ENCODE measurements around the gene PROM2. TPM values are rescaled to one million over a fixed set of nuclear protein-coding genes. Genes with fewer than 3 reads are reported as not detected.
A peak's percentile ranks its signal among the peaks of the same experiment; 100 is the strongest.

PROM2 gene
- total and polyA plus RNA-seq, 2 donors from 2014 or later = 55.6 to 65.6 TPM

- intact Hi-C loops (cut with DNase I) = no loop called here
- peak in 1 of 5 donors; percentile 53 for DNase-seq
These were observed 7.5 kb downstream of the PROM2 start for GRCh38 chr2:95281786-95282185.

DNA sequence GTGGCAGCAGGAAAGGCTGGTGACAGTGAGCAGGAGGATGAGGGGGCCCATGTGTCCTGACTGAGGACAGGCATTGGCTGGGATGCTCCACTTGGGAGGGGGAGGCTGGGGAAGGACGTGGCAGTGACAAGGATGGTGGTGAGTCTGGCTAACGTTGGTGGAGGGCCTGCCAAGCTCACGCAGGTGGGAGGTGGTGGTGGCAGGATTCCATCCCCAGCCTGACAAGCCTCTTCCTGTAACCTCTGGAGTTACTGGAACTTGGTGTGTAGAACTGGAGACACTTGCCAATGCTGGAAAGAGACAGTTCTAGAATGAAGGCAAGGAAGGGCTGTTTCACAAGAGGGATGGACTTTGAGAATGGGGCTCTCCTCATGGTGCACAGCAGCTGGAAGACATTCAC, 8.2 kb downstream of the PROM2 start:
- peaks cover 0 to 8% (median 0%) of the 10 kb centered on the region in 3 donors for H3K36me3 ChIP-seq (ENCODE audit: control insufficient read depth in 2 of 3, insufficient read depth in 3 of 3, low read length in 3 of 3)
- DNase-seq (peak in 1 of 5 donors; percentile 28), FAIRE-seq (no peak)
- intact Hi-C loops (cut with DNase I) = no loop called here
- no peak overlapping the region for H3K27ac ChIP-seq (ENCODE audit: low read depth in 2 of 2, low read length in 2 of 2)
- H3K4me1 ChIP-seq (ENCODE audit: control insufficient read depth in 2 of 3, insufficient read depth in 2 of 3, low read depth in 1 of 3, low read length in 3 of 3) = peaks cover 0 to 5% (median 0%) of the 10 kb centered on the region in 3 donors
- no peak overlapping the region for H3K4me3 ChIP-seq (ENCODE audit: low read length in 3 of 3)
- H3K27me3 ChIP-seq (ENCODE audit: control insufficient read depth, insufficient read depth, low read length) = no peaks in the 10 kb centered on the region
- no peak overlapping the region for H3K9ac ChIP-seq (ENCODE audit: low read length in 3 of 3)
- TF ChIP-seq CTCF (IDR thresholded peaks at IDR 0.05; ENCODE audit: borderline replicate concordance, extremely low read depth, insufficient read depth) = no peak
- H3K9me3 ChIP-seq (ENCODE audit: control insufficient read depth in 2 of 3, insufficient read depth in 1 of 3, low read length in 3 of 3) = no peaks in the 10 kb centered on the region

More at GRCh38 chr2:95281786-95282185, 7.5 kb downstream of the PROM2 start:
- H3K4me3 ChIP-seq (ENCODE audit: low read length in 3 of 3) = no peak overlapping the region
- peaks cover 0 to 8% (median 0%) of the 10 kb centered on the region in 3 donors for H3K36me3 ChIP-seq (ENCODE audit: control insufficient read depth in 2 of 3, insufficient read depth in 3 of 3, low read length in 3 of 3)
- H3K27me3 ChIP-seq (ENCODE audit: control insufficient read depth, insufficient read depth, low read length) = no peaks in the 10 kb centered on the region
- H3K27ac ChIP-seq (ENCODE audit: low read depth in 2 of 2, low read length in 2 of 2) = no peak overlapping the region
- no peak overlapping the region for H3K9ac ChIP-seq (ENCODE audit: low read length in 3 of 3)
- TF ChIP-seq CTCF (IDR thresholded peaks at IDR 0.05; ENCODE audit: borderline replicate concordance, extremely low read depth, insufficient read depth) = no peak
- no peaks in the 10 kb centered on the region for H3K9me3 ChIP-seq (ENCODE audit: control insufficient read depth in 2 of 3, insufficient read depth in 1 of 3, low read length in 3 of 3)
- FAIRE-seq = no peak
- H3K4me1 ChIP-seq (ENCODE audit: control insufficient read depth in 2 of 3, insufficient read depth in 2 of 3, low read depth in 1 of 3, low read length in 3 of 3) = peaks cover 0 to 9% (median 0%) of the 10 kb centered on the region in 3 donors

- Histone ChIP-seq H3K27me3 (ENCODE audit: control insufficient read depth, insufficient read depth, low read length) (no peaks in the 10 kb centered on the region), H3K9me3 (ENCODE audit: control insufficient read depth in 2 of 3, insufficient read depth in 1 of 3, low read length in 3 of 3) (no peaks in the 10 kb centered on the region), H3K4me3 (ENCODE audit: low read length in 3 of 3) (no peak overlapping the region), H3K36me3 (ENCODE audit: control insufficient read depth in 2 of 3, insufficient read depth in 3 of 3, low read length in 3 of 3) (peaks cover 0 to 4% (median 0%) of the 10 kb centered on the region in 3 donors), H3K4me1 (ENCODE audit: control insufficient read depth in 2 of 3, insufficient read depth in 2 of 3, low read depth in 1 of 3, low read length in 3 of 3) (no peaks in the 10 kb centered on the region), H3K9ac (ENCODE audit: low read length in 3 of 3) (no peak overlapping the region), H3K27ac (ENCODE audit: low read depth in 2 of 2, low read length in 2 of 2) (no peak overlapping the region)
- TF ChIP-seq CTCF (IDR thresholded peaks at IDR 0.05; ENCODE audit: borderline replicate concordance, extremely low read depth, insufficient read depth) = no peak
- FAIRE-seq (no peak), DNase-seq (no peak)
- intact Hi-C loops (cut with DNase I) = no loop called here
These were observed 9.3 kb downstream of the PROM2 start for GRCh38 chr2:95283562-95283961.
